ENCODE data around the gene WWP2. TPM values are rescaled to one million over a fixed set of nuclear protein-coding genes. Genes with fewer than 3 reads are reported as not detected.
"Not testable (repeated sequence)": the region's sequence is repeated elsewhere in the genome, so short reads cannot be mapped to it uniquely, and the experiment has no call there.

The WWP2 gene
- total RNA-seq, 1 donor from 2014 or later = 16.9 TPM

DNA sequence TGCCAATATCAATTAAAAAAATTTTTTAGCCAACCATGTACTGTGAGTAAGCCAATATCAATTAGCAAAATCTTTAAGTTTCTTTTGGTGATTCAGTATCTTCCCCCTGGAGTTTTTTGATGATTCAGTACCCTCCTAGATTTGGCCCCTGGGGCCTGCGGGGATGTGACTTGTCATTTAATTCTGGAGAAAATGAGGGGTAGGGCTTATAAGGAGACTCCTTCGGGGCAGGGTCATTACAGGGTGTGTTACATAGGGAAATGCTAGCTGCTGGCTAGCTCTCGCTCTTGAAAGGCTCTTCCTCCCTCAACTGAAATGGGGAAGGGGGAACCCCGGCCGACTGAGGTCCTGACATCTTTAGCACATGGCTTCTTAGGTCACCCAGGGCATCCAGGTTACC lies 205.6 kb downstream of the WWP2 start:
- not testable (repeated sequence) for H3K4me3 ChIP-seq (ENCODE audit: low read depth, low read length); DNase-seq (ENCODE audit: low read depth)

DNA sequence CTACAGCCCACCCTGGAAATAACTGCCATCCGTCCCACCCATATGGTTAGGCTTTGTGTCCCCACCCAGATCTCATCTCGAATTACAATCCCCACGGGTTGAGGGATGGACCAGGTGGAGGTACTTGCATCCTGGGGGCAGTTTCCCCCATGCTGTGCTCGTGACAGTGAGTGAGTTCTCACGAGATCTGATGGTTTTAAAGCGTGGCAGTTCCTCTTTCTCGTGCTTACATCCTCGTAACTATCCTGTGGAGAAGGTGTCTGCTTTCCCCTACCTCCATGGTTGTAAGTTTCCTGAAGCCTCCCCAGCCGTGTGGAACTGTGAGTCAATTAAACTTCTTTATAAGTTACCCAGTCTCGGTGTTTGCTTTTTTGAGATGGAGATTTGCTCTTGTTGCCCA lies 206.0 kb downstream of the WWP2 start:
- not testable (repeated sequence) for H3K4me3 ChIP-seq (ENCODE audit: low read depth, low read length); DNase-seq (ENCODE audit: low read depth)

DNA sequence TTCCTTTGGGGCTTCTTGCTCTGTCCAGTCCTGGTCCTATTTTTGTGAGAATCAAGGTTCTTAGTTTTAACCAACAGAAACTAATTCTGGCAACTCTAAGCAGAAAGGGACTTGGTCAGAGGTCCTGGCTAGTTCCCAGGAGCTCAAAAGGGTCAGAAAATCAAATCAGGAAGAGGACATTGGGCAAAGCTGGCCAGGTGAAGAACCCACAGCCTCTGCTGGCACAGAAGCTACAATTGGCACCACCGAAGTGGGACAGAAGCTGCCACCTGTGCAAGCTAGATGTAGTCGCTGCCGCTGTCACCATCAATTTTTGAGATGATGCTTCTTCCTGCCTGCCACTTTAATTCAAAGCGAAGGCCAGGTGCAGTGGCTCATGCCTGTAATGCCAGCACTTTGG lies 207.5 kb downstream of the WWP2 start:
- DNase-seq (ENCODE audit: low read depth); H3K4me3 ChIP-seq (ENCODE audit: low read depth, low read length): not testable (repeated sequence)

DNA sequence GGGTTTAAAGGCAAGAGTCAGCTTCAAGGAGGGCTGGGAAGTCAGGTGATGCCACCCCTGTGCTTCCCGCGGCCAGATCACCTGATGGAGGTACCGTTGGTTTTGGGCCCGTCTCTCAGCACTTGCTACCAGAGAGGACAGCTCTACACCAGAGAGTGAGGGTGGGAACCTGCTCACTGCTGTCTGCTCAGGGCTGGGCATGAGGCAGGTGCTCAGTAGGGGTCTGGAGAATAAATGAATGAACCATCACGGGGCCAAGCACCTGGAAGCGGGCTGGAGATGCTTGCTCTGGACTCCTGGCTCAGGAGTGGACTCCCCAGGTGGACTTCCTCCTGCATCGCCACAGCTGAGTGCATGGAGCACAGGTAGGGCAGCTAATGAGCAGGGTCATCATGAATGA lies 210.0 kb downstream of the WWP2 start:
- H3K4me3 ChIP-seq (ENCODE audit: low read depth, low read length); DNase-seq (ENCODE audit: low read depth): not testable (repeated sequence)

DNA sequence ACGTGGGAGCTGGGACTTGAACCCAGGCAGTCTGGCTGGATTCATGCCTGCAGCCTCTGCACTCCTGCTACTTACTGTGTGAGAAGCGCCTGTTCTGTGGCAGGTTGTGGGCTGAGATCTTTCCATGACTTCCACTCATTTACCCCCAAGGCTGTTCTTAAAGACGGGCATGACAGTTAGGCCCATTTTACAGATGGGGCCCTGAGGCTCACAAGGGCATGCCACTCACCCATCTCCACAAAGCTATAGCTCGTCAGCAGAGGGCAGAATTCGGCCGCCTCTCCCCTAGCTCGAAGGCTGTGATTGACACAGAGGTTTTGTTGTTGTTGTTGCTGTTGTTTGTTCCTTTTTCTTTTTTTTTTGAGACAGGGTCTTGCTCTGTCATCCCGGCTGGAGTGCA lies 210.8 kb downstream of the WWP2 start:
- H3K4me3 ChIP-seq (ENCODE audit: low read depth, low read length); DNase-seq (ENCODE audit: low read depth): not testable (repeated sequence)

DNA sequence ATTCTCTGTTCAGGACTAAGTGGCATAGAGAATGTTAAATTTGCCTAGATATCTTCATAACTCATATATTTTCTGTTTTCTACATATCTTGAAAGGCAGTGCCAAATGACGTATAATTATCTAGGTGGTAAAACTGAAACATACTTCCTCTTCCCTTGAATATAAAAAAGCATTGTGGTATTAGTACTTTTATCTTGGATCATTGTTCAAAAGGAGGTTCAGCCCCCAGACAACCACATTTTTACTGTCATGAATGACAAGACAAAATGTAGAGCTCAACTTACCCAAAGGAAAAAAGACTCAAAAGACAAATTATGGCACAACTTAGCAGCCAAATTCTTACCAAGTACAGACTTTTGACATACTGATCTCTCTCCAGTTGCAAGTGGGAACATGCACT lies 223.1 kb downstream of the WWP2 start:
- DNase-seq (ENCODE audit: low read depth); H3K4me3 ChIP-seq (ENCODE audit: low read depth, low read length): not testable (repeated sequence)

Other genes starting within 250 kb of the WWP2 start
- 5.1 and 6.5 TPM in 2 replicates for gene NFAT5, start 196.4 kb upstream of the WWP2 start, total RNA-seq
- gene NQO1, start 35.8 kb upstream of the WWP2 start, total RNA-seq = 133 and 135 TPM in 2 replicates
- gene NOB1, start 7.4 kb upstream of the WWP2 start, total RNA-seq = 32.2 and 45.7 TPM in 2 replicates
- gene CLEC18A, start 189.0 kb downstream of the WWP2 start, total RNA-seq = 0.58 and 0.72 TPM in 2 replicates

All from epithelial cell of proximal tubule (primary cell).